Natural killer cell (primary cell): ENCODE measurements around the gene PCDHGA4. TPM values are rescaled to one million over a fixed set of nuclear protein-coding genes. Genes with fewer than 3 reads are reported as not detected.

ENCODE experiments used
- ATAC-seq, 3 donors: fragments of 150-1000 bp in 2 of 3; fragments of 200-7000 bp in 1 of 3; cut with Tn5 transposase; 1 replicate in 1 of 3; 2 replicates in 2 of 3; pipeline ENCODE4 v1.10.0; 2021; ENCODE audit warnings: mild to moderate bottlenecking in 2 of 3, moderate library complexity in 2 of 3
- DNase-seq, 2 donors: peaks; one replicate each; pipeline versions ENCODE4 v3.0.0 to v3.0.0-alpha.2; 2013 to 2021; ENCODE audit warnings: mixed read lengths in 1 of 2
- H3K27ac ChIP-seq: one replicate; pipeline ENCODE4 v1.5.1; 2013; ENCODE audit warnings: mild to moderate bottlenecking, low read length
- H3K27me3 ChIP-seq: one replicate; pipeline ENCODE4 v1.6.1; 2013; ENCODE audit warnings: low read length; ENCODE audit not compliant: control insufficient read depth, insufficient read depth
- H3K36me3 ChIP-seq: one replicate; pipeline ENCODE4 v1.6.1; 2013; ENCODE audit warnings: low read length; ENCODE audit not compliant: control insufficient read depth, insufficient read depth
- H3K4me1 ChIP-seq: one replicate; pipeline ENCODE4 v1.6.1; 2013; ENCODE audit warnings: low read length; ENCODE audit not compliant: control insufficient read depth, insufficient read depth
- H3K4me3 ChIP-seq: one replicate; pipeline ENCODE4 v1.5.1; 2013; ENCODE audit warnings: low read length
- H3K9me3 ChIP-seq: one replicate; pipeline ENCODE4 v1.6.1; 2013; ENCODE audit warnings: low read length; ENCODE audit not compliant: control insufficient read depth, insufficient read depth
- H3K27ac Mint-ChIP-seq, 2 donors: one replicate each; pipeline ENCODE4 v1.8.0; 2022; ENCODE audit warnings: mild to moderate bottlenecking in 2 of 2, mixed read lengths in 2 of 2, moderate library complexity in 1 of 2
- H3K27me3 Mint-ChIP-seq, 2 donors: one replicate each; pipeline ENCODE4 v1.8.0; 2022; ENCODE audit warnings: low read depth in 2 of 2, mixed read lengths in 2 of 2
- H3K36me3 Mint-ChIP-seq: one replicate; pipeline ENCODE4 v1.8.0; 2022; ENCODE audit warnings: mixed read lengths
- H3K4me1 Mint-ChIP-seq, 2 donors: one replicate each; pipeline ENCODE4 v1.8.0; 2022; ENCODE audit warnings: mixed read lengths in 2 of 2
- H3K4me3 Mint-ChIP-seq: one replicate; pipeline ENCODE4 v1.8.0; 2022; ENCODE audit warnings: mild to moderate bottlenecking, moderate library complexity, mixed read lengths
- H3K9me3 Mint-ChIP-seq, 2 donors: one replicate each; pipeline ENCODE4 v1.8.0; 2022; ENCODE audit warnings: mixed read lengths in 2 of 2
- CTCF ChIP-seq: fragments of 200-600 bp; IDR thresholded peaks from one replicate; pipeline ENCODE4 v1.8.0; 2022; ENCODE audit warnings: antibody characterized with exemption
- WGBS: methylation state at CpG from one replicate; pipeline ENCODE4 v1.1.7; 2013; ENCODE audit warnings: missing lambda C conversion rate; ENCODE audit not compliant: insufficient coverage; 5-methylcytosine and 5-hydroxymethylcytosine counted together
- intact Hi-C: fragments of 100-400 bp; cut with micrococcal nuclease; formaldehyde crosslinking; loops from one replicate; pipeline ENCODE4 v1.14.2; 2022
- total RNA-seq, 4 donors: library from RNA; stranded (reverse); fragments of 120-200 nt in 1 of 4; gene quantifications; one replicate each; pipeline versions ENCODE4 v1.2.3 to v1.2.4, GENCODE V29; 2013 to 2022

Gene PCDHGA4
- total RNA-seq, 3 donors from 2014 or later (not counting 1 experiment from before 2014, with no cell fraction given), result 0.24 to 0.30 TPM; not detected in 1

DNA sequence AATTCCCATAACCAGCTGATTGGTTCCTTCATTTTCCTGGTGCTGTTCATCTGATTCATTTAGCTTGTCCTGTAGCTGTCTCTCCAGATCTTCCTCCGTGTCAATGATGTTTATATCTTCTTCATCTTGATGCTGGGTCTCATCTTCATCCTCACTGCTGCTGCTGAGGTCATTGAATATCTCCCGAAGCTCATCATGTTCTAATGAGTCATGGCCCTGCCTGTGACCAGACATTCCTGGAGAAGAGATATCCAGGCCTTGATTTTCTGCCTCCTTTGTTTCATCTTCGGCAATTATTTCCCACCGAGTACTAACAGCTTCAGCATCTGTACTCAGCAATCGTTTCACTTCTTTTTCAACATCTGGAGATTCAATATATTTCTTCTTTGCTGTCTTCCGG, 35.6 kb upstream of the PCDHGA4 start:
- no peaks in the 10 kb centered on the region for H3K27me3 Mint-ChIP-seq
- Histone ChIP-seq H3K9me3 (peaks cover 53% of the 10 kb centered on the region), H3K36me3 (peaks cover 7% of the 10 kb centered on the region), H3K4me1 (peaks cover 12% of the 10 kb centered on the region), H3K27ac (no peak overlapping the region), H3K4me3 (no peak overlapping the region), H3K27me3 (no peaks in the 10 kb centered on the region)
- peaks cover 21 to 32% of the 10 kb centered on the region in 2 donors for H3K9me3 Mint-ChIP-seq
- peaks cover 64% of the 10 kb centered on the region for H3K36me3 Mint-ChIP-seq
- H3K4me3 Mint-ChIP-seq, result peak overlapping the region; percentile 99
- intact Hi-C loops, result no loop called here
- H3K27ac Mint-ChIP-seq, result peak overlapping the region; percentile 100
- ATAC-seq (no peak), DNase-seq (no peak)
- 96% methylated on average over 6 of the region's 6 CpGs for WGBS
- TF ChIP-seq CTCF, result no peak
- peaks cover 31 to 41% of the 10 kb centered on the region in 2 donors for H3K4me1 Mint-ChIP-seq

GRCh38 chr5:141319699-141320098, 35.1 kb upstream of the PCDHGA4 start:
- TF ChIP-seq CTCF, result no peak
- H3K9me3 Mint-ChIP-seq, result peaks cover 19 to 28% of the 10 kb centered on the region in 2 donors

GRCh38 chr5:141320225-141321169, 34.3 kb upstream of the PCDHGA4 start, which contains the start of gene TAF7:
Gene TAF7 (minus strand): TSS chr5:141320784. CDS start chr5:141320044, 740 bp downstream.
- Histone ChIP-seq H3K36me3 (peaks cover 7% of the 10 kb centered on the region), H3K4me3 (peak within 1 kb of the TSS; percentile 93), H3K9me3 (peaks cover 48% of the 10 kb centered on the region), H3K27me3 (no peaks in the 10 kb centered on the region), H3K4me1 (peaks cover 12% of the 10 kb centered on the region), H3K27ac (peak within 1 kb of the TSS; percentile 97)
- ATAC-seq (peak; percentile 89 to 96 (median 90)), DNase-seq (peak; percentile 93 to 97)
- peak within 1 kb of the TSS; percentile 100 for H3K27ac Mint-ChIP-seq
- intact Hi-C loops, result loop anchor here (1.0 kb wide), 1 partner anchor 244 kb away; no protein-coding TSS in a partner anchor
- WGBS, result 2% methylated on average over 67 of the region's 67 CpGs
- peaks cover 14 to 20% of the 10 kb centered on the region in 2 donors for H3K9me3 Mint-ChIP-seq
- H3K27me3 Mint-ChIP-seq, result peaks cover 3 to 7% of the 10 kb centered on the region in 2 donors
- peaks cover 51% of the 10 kb centered on the region for H3K36me3 Mint-ChIP-seq
- H3K4me3 Mint-ChIP-seq, result peak within 1 kb of the TSS; percentile 99
- peaks cover 31 to 34% of the 10 kb centered on the region in 2 donors for H3K4me1 Mint-ChIP-seq
- peak; percentile 81 for TF ChIP-seq CTCF

More at GRCh38 chr5:141319699-141320098, 35.1 kb upstream of the PCDHGA4 start:
- Mint-ChIP-seq H3K4me1 (peaks cover 31 to 41% of the 10 kb centered on the region in 2 donors), H3K36me3 (peaks cover 59% of the 10 kb centered on the region), H3K27me3 (peaks cover 0 to 4% of the 10 kb centered on the region in 2 donors), H3K4me3 (peak overlapping the region; percentile 99), H3K27ac (peak overlapping the region; percentile 100)
- peak overlapping the region; percentile 93 for H3K4me3 ChIP-seq
- DNase-seq (no peak), ATAC-seq (no peak)
- intact Hi-C loops, result loop anchor here (1.0 kb wide), 1 partner anchor 245 kb away; no protein-coding TSS in a partner anchor
- peaks cover 12% of the 10 kb centered on the region for H3K4me1 ChIP-seq
- peaks cover 7% of the 10 kb centered on the region for H3K36me3 ChIP-seq
- H3K27me3 ChIP-seq, result no peaks in the 10 kb centered on the region
- WGBS, result 80% methylated on average over 5 of the region's 5 CpGs
- H3K27ac ChIP-seq, result peak overlapping the region; percentile 97
- H3K9me3 ChIP-seq, result peaks cover 53% of the 10 kb centered on the region
